ENCODE results near the gene DUSP22. TPM values are rescaled to one million over a fixed set of nuclear protein-coding genes. Genes with fewer than 3 reads are reported as not detected.
"Not testable (repeated sequence)": the region's sequence is repeated elsewhere in the genome, so short reads cannot be mapped to it uniquely, and the experiment has no call there.

The DUSP22 gene
- polyA plus RNA-seq, 1 donor from 2014 or later: 126 TPM

- Mint-ChIP-seq H3K27me3 (peaks cover 12% of the 10 kb centered on the region), H3K27ac (no peak overlapping the region), H3K4me1 (peaks cover 34 to 42% (median 35%) of the 10 kb centered on the region in 3 donors), H3K36me3 (no peaks in the 10 kb centered on the region), H3K4me3 (peak overlapping the region in 2 of 4 donors; percentile 3 to 23), H3K9me3 (peaks cover 0 to 4% (median 0%) of the 10 kb centered on the region in 3 donors)
Observed at GRCh38 chr6:373773-374724, 81.8 kb downstream of the DUSP22 start.

GRCh38 chr6:374956-375355 lies 82.7 kb downstream of the DUSP22 start:
- H3K4me1 Mint-ChIP-seq: peaks cover 34 to 48% (median 40%) of the 10 kb centered on the region in 3 donors
- H3K9me3 Mint-ChIP-seq: peaks cover 0 to 4% (median 0%) of the 10 kb centered on the region in 3 donors
- H3K27me3 Mint-ChIP-seq: peaks cover 12% of the 10 kb centered on the region
- H3K36me3 Mint-ChIP-seq: no peaks in the 10 kb centered on the region
- H3K4me3 Mint-ChIP-seq: no peak overlapping the region
- H3K27ac Mint-ChIP-seq: peak overlapping the region in 1 of 3 donors; percentile 79

GRCh38 chr6:376827-377640 lies 84.7 kb downstream of the DUSP22 start:
- peak overlapping the region in 3 of 4 donors; percentile 41 to 83 (median 65) for H3K4me3 Mint-ChIP-seq
- no peaks in the 10 kb centered on the region for H3K36me3 Mint-ChIP-seq
- peaks cover 0 to 2% (median 0%) of the 10 kb centered on the region in 3 donors for H3K9me3 Mint-ChIP-seq
- peaks cover 9% of the 10 kb centered on the region for H3K27me3 Mint-ChIP-seq
- peaks cover 42 to 57% (median 43%) of the 10 kb centered on the region in 3 donors for H3K4me1 Mint-ChIP-seq
- peak overlapping the region in 2 of 3 donors; percentile 88 to 94 for H3K27ac Mint-ChIP-seq

- not testable (repeated sequence) for H3K36me3 Mint-ChIP-seq, H3K27me3 Mint-ChIP-seq, H3K9me3 Mint-ChIP-seq
- Mint-ChIP-seq H3K4me3 (peak overlapping the region in 2 of 4 donors; percentile 2 to 49), H3K4me1 (peaks cover 40 to 52% (median 42%) of the 10 kb centered on the region in 3 donors), H3K27ac (peak overlapping the region in 2 of 3 donors; percentile 77 to 94)
Observed at GRCh38 chr6:377641-378020, 85.3 kb downstream of the DUSP22 start.

GRCh38 chr6:378090-378957 lies 86.0 kb downstream of the DUSP22 start:
- peaks cover 2% of the 10 kb centered on the region for H3K27me3 Mint-ChIP-seq
- H3K4me3 Mint-ChIP-seq: peak overlapping the region in 3 of 4 donors; percentile 2 to 76 (median 49)
- peaks cover 0 to 2% (median 0%) of the 10 kb centered on the region in 3 donors for H3K9me3 Mint-ChIP-seq

GRCh38 chr6:378958-379409 lies 86.7 kb downstream of the DUSP22 start:
- Mint-ChIP-seq H3K27ac (peak overlapping the region in 2 of 3 donors; percentile 26 to 28), H3K4me1 (peaks cover 30 to 43% (median 40%) of the 10 kb centered on the region in 3 donors), H3K9me3 (peaks cover 0 to 2% (median 0%) of the 10 kb centered on the region in 3 donors), H3K36me3 (no peaks in the 10 kb centered on the region), H3K4me3 (peak overlapping the region in 3 of 4 donors; percentile 2 to 76 (median 71)), H3K27me3 (no peaks in the 10 kb centered on the region)

More at GRCh38 chr6:378090-378957, 86.0 kb downstream of the DUSP22 start:
- Mint-ChIP-seq H3K4me1 (peaks cover 33 to 45% (median 38%) of the 10 kb centered on the region in 3 donors), H3K27ac (peak overlapping the region; percentile 26 to 94 (median 28)), H3K36me3 (no peaks in the 10 kb centered on the region)

- Mint-ChIP-seq H3K27me3 (no peaks in the 10 kb centered on the region), H3K4me1 (peaks cover 30 to 43% (median 40%) of the 10 kb centered on the region in 3 donors), H3K4me3 (peak overlapping the region in 2 of 4 donors; percentile 71 to 72), H3K36me3 (no peaks in the 10 kb centered on the region), H3K9me3 (peaks cover 0 to 2% (median 0%) of the 10 kb centered on the region in 3 donors), H3K27ac (peak overlapping the region in 2 of 3 donors; percentile 26 to 65)
Observed at GRCh38 chr6:379410-380181, 87.3 kb downstream of the DUSP22 start.

- Mint-ChIP-seq H3K4me3 (peak overlapping the region in 2 of 4 donors; percentile 53 to 71), H3K36me3 (no peaks in the 10 kb centered on the region), H3K9me3 (peaks cover 0 to 2% (median 0%) of the 10 kb centered on the region in 3 donors), H3K4me1 (peaks cover 30 to 43% (median 40%) of the 10 kb centered on the region in 3 donors), H3K27me3 (no peaks in the 10 kb centered on the region), H3K27ac (peak overlapping the region in 1 of 3 donors; percentile 65)
Observed at GRCh38 chr6:380234-381218, 88.2 kb downstream of the DUSP22 start.

- Mint-ChIP-seq H3K36me3 (no peaks in the 10 kb centered on the region), H3K9me3 (no peaks in the 10 kb centered on the region), H3K27ac (peak overlapping the region in 2 of 3 donors; percentile 18 to 84), H3K27me3 (no peaks in the 10 kb centered on the region), H3K4me3 (no peak overlapping the region), H3K4me1 (peaks cover 28 to 37% (median 34%) of the 10 kb centered on the region in 3 donors)
Observed at GRCh38 chr6:381742-382461, 89.6 kb downstream of the DUSP22 start.

- H3K27ac Mint-ChIP-seq: peak overlapping the region in 2 of 3 donors; percentile 43 to 84
- H3K4me3 Mint-ChIP-seq: peak overlapping the region in 1 of 4 donors; percentile 63
- no peaks in the 10 kb centered on the region for H3K27me3 Mint-ChIP-seq
- H3K36me3 Mint-ChIP-seq: no peaks in the 10 kb centered on the region
- H3K9me3 Mint-ChIP-seq: no peaks in the 10 kb centered on the region
- H3K4me1 Mint-ChIP-seq: peaks cover 17 to 26% (median 23%) of the 10 kb centered on the region in 3 donors
Observed at GRCh38 chr6:382883-383810, 90.9 kb downstream of the DUSP22 start.

- Mint-ChIP-seq H3K27ac (no peak overlapping the region), H3K4me3 (peak overlapping the region in 1 of 4 donors; percentile 1), H3K36me3 (no peaks in the 10 kb centered on the region), H3K9me3 (no peaks in the 10 kb centered on the region), H3K4me1 (peaks cover 15 to 18% (median 16%) of the 10 kb centered on the region in 3 donors), H3K27me3 (no peaks in the 10 kb centered on the region)
Observed at GRCh38 chr6:383856-384255, 91.6 kb downstream of the DUSP22 start.
